Measurements from ENCODE around the gene ITPR3. TPM values are rescaled to one million over a fixed set of nuclear protein-coding genes. Genes with fewer than 3 reads are reported as not detected.

Gene ITPR3
- total RNA-seq, 1 donor from 2014 or later: 69.3 TPM

GRCh38 chr6:33699739-33700138, 78.6 kb downstream of the ITPR3 start:
- no peak for DNase-seq (ENCODE audit: low read depth)
- TF ChIP-seq CTCF (conservative IDR thresholded peaks at IDR 0.05; ENCODE audit: low read depth, low read length): no peak
- H3K4me3 ChIP-seq (ENCODE audit: low read depth, low read length): no peak overlapping the region

GRCh38 chr6:33700391-33701050, 79.4 kb downstream of the ITPR3 start:
- H3K4me3 ChIP-seq (ENCODE audit: low read depth, low read length): no peak overlapping the region
- DNase-seq (ENCODE audit: low read depth): no peak
- TF ChIP-seq CTCF (conservative IDR thresholded peaks at IDR 0.05; ENCODE audit: low read depth, low read length): peak; percentile 88

GRCh38 chr6:33702345-33702977, 81.3 kb downstream of the ITPR3 start:
- TF ChIP-seq CTCF (conservative IDR thresholded peaks at IDR 0.05; ENCODE audit: low read depth, low read length): peak; percentile 62
- H3K4me3 ChIP-seq (ENCODE audit: low read depth, low read length): no peak overlapping the region
- DNase-seq (ENCODE audit: low read depth): no peak

GRCh38 chr6:33704215-33705066, 83.3 kb downstream of the ITPR3 start:
- H3K4me3 ChIP-seq (ENCODE audit: low read depth, low read length): no peak overlapping the region
- DNase-seq (ENCODE audit: low read depth): no peak
- no peak for TF ChIP-seq CTCF (conservative IDR thresholded peaks at IDR 0.05; ENCODE audit: low read depth, low read length)

GRCh38 chr6:33705268-33705885, 84.3 kb downstream of the ITPR3 start:
- H3K4me3 ChIP-seq (ENCODE audit: low read depth, low read length): no peak overlapping the region
- DNase-seq (ENCODE audit: low read depth): no peak
- no peak for TF ChIP-seq CTCF (conservative IDR thresholded peaks at IDR 0.05; ENCODE audit: low read depth, low read length)

- no peak overlapping the region for H3K4me3 ChIP-seq (ENCODE audit: low read depth, low read length)
- no peak for TF ChIP-seq CTCF (conservative IDR thresholded peaks at IDR 0.05; ENCODE audit: low read depth, low read length)
- no peak for DNase-seq (ENCODE audit: low read depth)
Measured at GRCh38 chr6:33705955-33706725, 85.0 kb downstream of the ITPR3 start.

All from epithelial cell of proximal tubule (primary cell).